ENCODE data around the gene OR1B1. TPM values are rescaled to one million over a fixed set of nuclear protein-coding genes. Genes with fewer than 3 reads are reported as not detected.

The OR1B1 gene
- total RNA-seq, 2 donors from 2014 or later, result 0.26 TPM

Other genes with a start within 250 kb of the OR1B1 start
- gene OR1J1, start 179.7 kb downstream of the OR1B1 start, total RNA-seq, result not detected
- gene OR1J2, start 146.8 kb downstream of the OR1B1 start, total RNA-seq, result not detected
- gene OR1J4, start 138.5 kb downstream of the OR1B1 start, total RNA-seq, result not detected
- gene OR1N1, start 130.3 kb downstream of the OR1B1 start, total RNA-seq, result not detected
- under 1 TPM in 1 of 2 donors, not detected in 1; 0.37 TPM for gene OR1N2, start 104.5 kb downstream of the OR1B1 start, total RNA-seq
- gene OR1L8, start 74.2 kb downstream of the OR1B1 start, total RNA-seq, result not detected
- under 1 TPM in 1 of 2 donors, not detected in 1; 0.45 TPM for gene OR1Q1, start 42.9 kb downstream of the OR1B1 start, total RNA-seq
- gene OR1L1, start 4.1 kb upstream of the OR1B1 start, total RNA-seq, result not detected
- not detected for gene OR1L3, start 17.5 kb upstream of the OR1B1 start, total RNA-seq
- gene OR1L4, start 66.4 kb upstream of the OR1B1 start, total RNA-seq, result not detected
- gene OR1L6, start 84.7 kb upstream of the OR1B1 start, total RNA-seq, result not detected
- gene OR5C1, start 131.3 kb upstream of the OR1B1 start, total RNA-seq, result not detected
- not detected for gene OR1K1, start 142.5 kb upstream of the OR1B1 start, total RNA-seq
- 10 to 100 TPM; 15.4 to 24.0 TPM for gene PDCL, start 171.0 kb upstream of the OR1B1 start, total RNA-seq
- gene RC3H2, start 247.7 kb upstream of the OR1B1 start, total RNA-seq, result 10 to 100 TPM; 41.2 to 46.5 TPM